IMR-90 (cell line): ENCODE measurements around the gene SETD2. TPM values are rescaled to one million over a fixed set of nuclear protein-coding genes. Genes with fewer than 3 reads are reported as not detected.
A peak's percentile ranks its signal among the peaks of the same experiment; 100 is the strongest.

Source experiments
- ATAC-seq: fragments of 200-7000 bp; cut with Tn5 transposase; 2 replicates; pipeline ENCODE4 v1.9.1; 2020; ENCODE audit warnings: low read depth, mild to moderate bottlenecking, moderate library complexity
- BruUV-seq: library from RNA; stranded (reverse); fragments of 400-500 nt; replicated peaks from 2 replicates; lab custom pipeline; 2021; lab: Mats Ljungman, UMichigan
- CTCF ChIA-PET: fragments of 300-600 bp; formaldehyde crosslinking; extraction: SDS; loops from one replicate; lab custom pipeline; 2021; ENCODE audit warnings: antibody characterized with exemption; lab: Yijun Ruan, JAX
- POLR2A ChIA-PET: fragments of 300-600 bp; sonication (Branson Sonifier 250); formaldehyde crosslinking; loops from one replicate; lab custom pipeline; 2022; ENCODE audit warnings: antibody characterized with exemption; ENCODE audit not compliant: unreplicated experiment; lab: Charles Lee
- DNase-seq: peaks from one replicate; pipeline ENCODE4 v3.0.0; 2013
- H2AFZ ChIP-seq: replicated peaks from 2 replicates; pipeline ENCODE3; 2013; ENCODE audit warnings: low read length, mild to moderate bottlenecking; ENCODE audit not compliant: poor library complexity
- H2AK5ac ChIP-seq: 2 replicates; pipeline ENCODE4 v1.6.1; 2013; ENCODE audit warnings: low read depth, low read length, inconsistent platforms
- H2AK9ac ChIP-seq: replicated peaks from 2 replicates; pipeline ENCODE3; 2013; ENCODE audit warnings: mild to moderate bottlenecking, low read depth, low read length, moderate library complexity; ENCODE audit not compliant: poor library complexity
- H2BK120ac ChIP-seq: 2 replicates; pipeline ENCODE4 v1.6.1; 2013; ENCODE audit warnings: low read depth, low read length, inconsistent platforms
- H2BK15ac ChIP-seq: 3 replicates; pipeline ENCODE4 v1.6.1; 2013; ENCODE audit warnings: low read depth, low read length, inconsistent platforms
- H2BK20ac ChIP-seq: 2 replicates; pipeline ENCODE4 v1.6.1; 2013; ENCODE audit warnings: low read depth, mild to moderate bottlenecking, inconsistent platforms, low read length, moderate library complexity
- H2BK5ac ChIP-seq: 2 replicates; pipeline ENCODE4 v1.6.1; 2013; ENCODE audit warnings: mild to moderate bottlenecking, low read depth, low read length, inconsistent platforms; ENCODE audit not compliant: poor library complexity, severe bottlenecking
- H3K14ac ChIP-seq: replicated peaks from 2 replicates; pipeline ENCODE4 v1.6.1; 2013; ENCODE audit warnings: low read depth, low read length, inconsistent platforms
- H3K18ac ChIP-seq: 2 replicates; pipeline ENCODE4 v1.6.1; 2013; ENCODE audit warnings: low read depth, low read length, control low read depth
- H3K23ac ChIP-seq: 2 replicates; pipeline ENCODE4 v1.6.1; 2013; ENCODE audit warnings: low read depth, low read length, inconsistent platforms
- H3K27ac ChIP-seq: 2 replicates; pipeline ENCODE4 v1.5.1; 2013; ENCODE audit warnings: mild to moderate bottlenecking, control low read depth, low read length; ENCODE audit not compliant: insufficient read depth
- H3K27me3 ChIP-seq: 2 replicates; pipeline ENCODE4 v1.6.1; 2013; ENCODE audit warnings: low read length; ENCODE audit not compliant: control insufficient read depth, insufficient read depth
- H3K36me3 ChIP-seq: 2 replicates; pipeline ENCODE4 v1.6.1; 2013; ENCODE audit warnings: low read length, mixed read lengths; ENCODE audit not compliant: control insufficient read depth, insufficient read depth
- H3K4ac ChIP-seq: 2 replicates; pipeline ENCODE4 v1.6.1; 2013; ENCODE audit warnings: low read depth, low read length, inconsistent platforms
- H3K4me1 ChIP-seq: 2 replicates; pipeline ENCODE4 v1.6.1; 2013; ENCODE audit warnings: low read length, mixed read lengths; ENCODE audit not compliant: control insufficient read depth, insufficient read depth
- H3K4me2 ChIP-seq: 2 replicates; pipeline ENCODE4 v1.6.1; 2013; ENCODE audit warnings: low read depth, mild to moderate bottlenecking, control low read depth, low read length, moderate library complexity
- H3K4me3 ChIP-seq: 2 replicates; pipeline ENCODE4 v1.5.1; 2013; ENCODE audit warnings: low read depth, mild to moderate bottlenecking, control low read depth, low read length, moderate library complexity; ENCODE audit not compliant: insufficient read depth
- H3K56ac ChIP-seq: 2 replicates; pipeline ENCODE4 v1.6.1; 2013; ENCODE audit warnings: low read length, inconsistent platforms; ENCODE audit not compliant: insufficient read depth; ENCODE audit errors: extremely low read depth
- H3K79me1 ChIP-seq, 2 experiments: 2 replicates each; pipeline ENCODE4 v1.6.1; 2013; ENCODE audit warnings: low read length in 2 of 2, inconsistent platforms in 1 of 2, low read depth in 1 of 2
- H3K9ac ChIP-seq: 2 replicates; pipeline ENCODE4 v1.6.1; 2013; ENCODE audit warnings: low read depth, low read length, control low read depth
- H3K9me1 ChIP-seq: 2 replicates; pipeline ENCODE4 v1.6.1; 2013; ENCODE audit warnings: low read length, inconsistent platforms; ENCODE audit not compliant: insufficient read depth
- H3K9me3 ChIP-seq: 2 replicates; pipeline ENCODE4 v1.6.1; 2013; ENCODE audit warnings: low read length; ENCODE audit not compliant: control insufficient read depth, insufficient read depth
- H4K20me1 ChIP-seq: 2 replicates; pipeline ENCODE4 v1.6.1; 2013; ENCODE audit warnings: low read length, inconsistent platforms; ENCODE audit not compliant: insufficient read depth
- H4K5ac ChIP-seq: 2 replicates; pipeline ENCODE4 v1.6.1; 2013; ENCODE audit warnings: mild to moderate bottlenecking, low read depth, low read length, control low read depth
- H4K8ac ChIP-seq, 2 experiments: 2 replicates each; pipeline ENCODE4 v1.6.1; 2013; ENCODE audit warnings: low read depth in 2 of 2, low read length in 2 of 2, control low read depth in 1 of 2, inconsistent platforms in 1 of 2
- H4K91ac ChIP-seq: 2 replicates; pipeline ENCODE4 v1.6.1; 2013; ENCODE audit warnings: low read depth, low read length, inconsistent platforms; ENCODE audit not compliant: insufficient read depth
- CEBPB ChIP-seq: IDR thresholded peaks from 2 replicates; pipeline ENCODE4 v1.6.1; 2012; ENCODE audit warnings: low read depth, low read length, improper control_type of control experiment
- CTCF ChIP-seq: conservative IDR thresholded peaks from 2 replicates; pipeline ENCODE4 v1.5.1; 2012; ENCODE audit warnings: mild to moderate bottlenecking, low read depth, low read length, improper control_type of control experiment
- ELK1 ChIP-seq: fragments of 150-350 bp; IDR thresholded peaks from 2 replicates; pipeline ENCODE4 v1.6.1; 2016; ENCODE audit warnings: low read depth, mild to moderate bottlenecking, low read length, moderate library complexity, borderline replicate concordance
- FOS ChIP-seq: fragments of 150-350 bp; IDR thresholded peaks from 2 replicates; pipeline ENCODE4 v1.6.1; 2016; ENCODE audit warnings: low read depth, low read length
- MAZ ChIP-seq: IDR thresholded peaks from 2 replicates; pipeline ENCODE4 v1.6.1; 2012; ENCODE audit warnings: low read depth, mild to moderate bottlenecking, low read length, improper control_type of control experiment, moderate library complexity, borderline replicate concordance
- NFE2L2 ChIP-seq: fragments of 150-350 bp; IDR thresholded peaks from 2 replicates; pipeline ENCODE4 v1.6.1; 2016; ENCODE audit warnings: low read depth, mild to moderate bottlenecking, low read length
- RAD21 ChIP-seq: IDR thresholded peaks from 2 replicates; pipeline ENCODE4 v1.6.1; 2012; ENCODE audit warnings: low read length, improper control_type of control experiment
- WGBS, 2 experiments: methylation state at CpG; one replicate each; pipeline versions ENCODE4 v1.1.5 to v1.1.7; 2013; ENCODE audit warnings: missing lambda C conversion rate in 2 of 2; ENCODE audit not compliant: insufficient read length in 1 of 2; ENCODE audit errors: extremely low coverage in 2 of 2; 5-methylcytosine and 5-hydroxymethylcytosine counted together
- dilution Hi-C: fragments of 300-500 bp; cut with HindIII; formaldehyde crosslinking; loops from one replicate; pipeline ENCODE4 v1.14.3; 2018; ENCODE audit warnings: low sequenced_read_pairs; ENCODE audit not compliant: unreplicated experiment
- in situ Hi-C: fragments of 300-500 bp; cut with MboI; formaldehyde crosslinking; loops from 3 replicates; pipeline ENCODE4 v1.14.3; 2019; ENCODE audit warnings: low sequenced_read_pairs, inconsistent platforms, mixed read lengths
- intact Hi-C: fragments of 100-400 bp; cut with micrococcal nuclease; formaldehyde crosslinking; loops from 2 replicates; pipeline ENCODE4 v1.10.0; 2022
- polyA plus RNA-seq, 3 experiments: library from polyadenylated mRNA; depleted of rRNA; stranded (reverse); fragments of >200 nt; gene quantifications; 2 replicates each; pipeline ENCODE4 v1.2.3, GENCODE V29; 2012; ENCODE audit warnings: low replicate concordance in 1 of 3
- total RNA-seq: library from RNA; depleted of rRNA; stranded (reverse); fragments of >200 nt; gene quantifications from 2 replicates; pipeline ENCODE4 v1.2.3, GENCODE V29; 2012

Gene SETD2
- total and polyA plus RNA-seq, 2 of the 4 experiments (the other 2 are of a cell fraction) = 18.3 to 20.1 TPM

GRCh38 chr3:46986055-46986730, 177.7 kb downstream of the SETD2 start:
- dilution Hi-C loops (no loop called here), intact Hi-C loops (no loop called here), in situ Hi-C loops (no loop called here)
- H2AK9ac ChIP-seq = peak overlapping the region; percentile 77
- no peak overlapping the region for H4K91ac ChIP-seq
- no peak overlapping the region for H4K5ac ChIP-seq
- no peaks in the 10 kb centered on the region for H4K20me1 ChIP-seq
- no peak overlapping the region for H3K14ac ChIP-seq
- no peak overlapping the region for H3K4ac ChIP-seq
- H3K27ac ChIP-seq = no peak overlapping the region
- no peaks in the 10 kb centered on the region for H3K79me1 ChIP-seq
- ChIA-PET CTCF (no interaction called here), POLR2A (no interaction called here)
- no peak overlapping the region for H3K9ac ChIP-seq
- no peak for TF ChIP-seq FOS
- TF ChIP-seq ELK1 = no peak
- TF ChIP-seq CEBPB = no peak
- no peak for TF ChIP-seq RAD21
- no peak for TF ChIP-seq CTCF
- no peak for TF ChIP-seq MAZ
- no peak for TF ChIP-seq NFE2L2
- no peaks in the 10 kb centered on the region for H3K27me3 ChIP-seq
- H2AFZ ChIP-seq = no peak overlapping the region
- BruUV-seq = no TSS peak
- H3K4me1 ChIP-seq = no peaks in the 10 kb centered on the region
- H2BK20ac ChIP-seq = no peak overlapping the region
- H3K23ac ChIP-seq = no peak overlapping the region
- no peak overlapping the region for H2AK5ac ChIP-seq
- H4K8ac ChIP-seq = no peak overlapping the region
- no peak overlapping the region for H3K18ac ChIP-seq
- H3K36me3 ChIP-seq = no peaks in the 10 kb centered on the region; the same call in 1 of the 2 replicates
- no peak overlapping the region for H3K4me2 ChIP-seq
- H3K56ac ChIP-seq = no peak overlapping the region
- WGBS, 2 experiments = 90% methylated on average over 2 of the region's 4 CpGs; no CpG with 5 or more reads in 1 of the 2 experiments
- DNase-seq (no peak), ATAC-seq (no peak)
- no peak overlapping the region for H3K4me3 ChIP-seq
- peaks cover 5% of the 10 kb centered on the region for H3K9me1 ChIP-seq
- H2BK120ac ChIP-seq = no peak overlapping the region
- no peaks in the 10 kb centered on the region for H3K9me3 ChIP-seq
- no peak overlapping the region for H2BK5ac ChIP-seq
- H2BK15ac ChIP-seq = no peak overlapping the region
